Caki2 (cell line): ENCODE results near the gene CRMP1. TPM values are rescaled to one million over a fixed set of nuclear protein-coding genes. Genes with fewer than 3 reads are reported as not detected.

Experiments used
- total RNA-seq: library from RNA; depleted of rRNA; stranded (reverse); fragments of >200 nt; shearing (Covaris generic); gene quantifications from 2 replicates; pipeline ENCODE4 v1.2.3, GENCODE V29; 2014; ENCODE audit warnings: low replicate concordance; rRNA removed

The CRMP1 gene
- total RNA-seq, 1 experiment from 2014 or later, result not detected

Other genes with a start within 250 kb of the CRMP1 start
- not detected in 2 replicates for gene EVC2, start 184.5 kb downstream of the CRMP1 start, total RNA-seq
- gene EVC, start 181.9 kb downstream of the CRMP1 start, total RNA-seq, result 11.5 and 24.0 TPM in 2 replicates
- gene C4orf50, start 125.3 kb upstream of the CRMP1 start, total RNA-seq, result 0.07 and 0.49 TPM in 2 replicates